B cell (primary cell): Measurements from ENCODE around the gene BICDL2.

Experiments
- CTCF ChIP-seq: fragments of 200-600 bp; IDR thresholded peaks from one replicate; pipeline ENCODE4 v1.8.0; 2022; ENCODE audit warnings: antibody characterized with exemption, mild to moderate bottlenecking
- EZH2 ChIP-seq: IDR thresholded peaks from 2 replicates; pipeline ENCODE4 v1.6.1; 2012; ENCODE audit warnings: borderline replicate concordance, low read depth, mild to moderate bottlenecking, moderate library complexity, low read length; ENCODE audit not compliant: insufficient read depth, poor library complexity, severe bottlenecking

- TF ChIP-seq CTCF (no peak), EZH2 (no peak)
Measured at GRCh38 chr16:3012246-3012645, 24.5 kb downstream of the BICDL2 start.
